ENCODE measurements around the gene NTRK3.

- TF ChIP-seq SP1 (IDR thresholded peaks at IDR 0.05) = no peak
- no peak for TF ChIP-seq ARNT (IDR thresholded peaks at IDR 0.05)
- no peak for TF ChIP-seq ELF4 (IDR thresholded peaks at IDR 0.05)
- no peak for TF ChIP-seq PKNOX1 (IDR thresholded peaks at IDR 0.05)
- TF ChIP-seq TARDBP (IDR thresholded peaks at IDR 0.05) = no peak
- TF ChIP-seq FOXM1 (IDR thresholded peaks at IDR 0.05; ENCODE audit: borderline replicate concordance) = no peak
- TF ChIP-seq FOXA1 (IDR thresholded peaks at IDR 0.05) = no peak
These were observed 142.8 kb downstream of the NTRK3 start for GRCh38 chr15:88113613-88114308.

Measured in HEK293T (cell line).